ENCODE measurements around the gene ST8SIA2. TPM values are rescaled to one million over a fixed set of nuclear protein-coding genes. Genes with fewer than 3 reads are reported as not detected.

Gene ST8SIA2
- total and polyA plus RNA-seq, 4 donors = not detected

DNA sequence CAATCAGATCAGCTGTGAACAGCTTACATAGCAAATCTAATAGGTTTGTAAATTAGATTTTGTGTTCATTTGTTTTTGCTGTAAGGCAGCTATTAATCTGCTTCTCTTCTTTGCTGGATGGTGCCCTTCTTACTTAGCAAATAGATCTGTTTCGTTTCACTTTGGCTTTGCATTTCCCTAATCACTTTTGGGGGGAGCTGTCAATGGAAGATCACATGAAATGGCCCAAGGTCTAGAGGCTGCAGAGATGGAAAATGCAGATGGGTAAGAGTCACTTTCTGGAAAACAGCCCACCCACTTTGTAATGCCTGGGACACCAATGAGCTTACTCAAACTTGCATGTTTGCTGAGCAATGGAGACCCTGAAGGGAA lies 36.4 kb downstream of the ST8SIA2 start:
- H3K9ac ChIP-seq (ENCODE audit: low read depth in 1 of 2, low read length in 2 of 2) = no peak overlapping the region
- H3K4me1 ChIP-seq (ENCODE audit: control insufficient read depth in 4 of 4, insufficient read depth in 4 of 4, low read length in 3 of 4) = no peaks in the 10 kb centered on the region
- no peak overlapping the region for H3K27ac ChIP-seq (ENCODE audit: low read depth in 1 of 2, low read length in 2 of 2)
- no peak overlapping the region for H3K4me3 ChIP-seq (ENCODE audit: low read depth in 1 of 3, low read length in 3 of 3)
- H3K27me3 ChIP-seq (ENCODE audit: control insufficient read depth in 4 of 4, insufficient read depth in 4 of 4, low read length in 3 of 4) = peaks cover 0 to 9% (median 2%) of the 10 kb centered on the region in 4 donors
- 67% methylated on average over 1 of the region's 1 CpG for WGBS
- no peaks in the 10 kb centered on the region for H3K9me3 ChIP-seq (ENCODE audit: control insufficient read depth in 4 of 4, low read length in 3 of 4)
- TF ChIP-seq GABPA (IDR thresholded peaks at IDR 0.05 in 1 of 2, conservative IDR thresholded peaks at IDR 0.05 in 1 of 2) = no peak
- TF ChIP-seq HNF4A (conservative IDR thresholded peaks at IDR 0.05) = no peak
- no peak for TF ChIP-seq SP1 (IDR thresholded peaks at IDR 0.05)
- no peak for TF ChIP-seq FOXA1 (IDR thresholded peaks at IDR 0.05)
- TF ChIP-seq FOXA2 (IDR thresholded peaks at IDR 0.05) = no peak
- TF ChIP-seq, protein P1, sequence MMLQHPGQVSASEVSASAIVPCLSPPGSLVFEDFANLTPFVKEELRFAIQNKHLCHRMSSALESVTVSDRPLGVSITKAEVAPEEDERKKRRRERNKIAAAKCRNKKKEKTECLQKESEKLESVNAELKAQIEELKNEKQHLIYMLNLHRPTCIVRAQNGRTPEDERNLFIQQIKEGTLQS (IDR thresholded peaks at IDR 0.05) = no peak
- TF ChIP-seq YY1 (IDR thresholded peaks at IDR 0.05) = no peak
- no peak for TF ChIP-seq EGR1 (IDR thresholded peaks at IDR 0.05; ENCODE audit: low read depth in 2 of 2)
- no peak for TF ChIP-seq HNF4G (IDR thresholded peaks at IDR 0.05)
- TF ChIP-seq, protein P2, sequence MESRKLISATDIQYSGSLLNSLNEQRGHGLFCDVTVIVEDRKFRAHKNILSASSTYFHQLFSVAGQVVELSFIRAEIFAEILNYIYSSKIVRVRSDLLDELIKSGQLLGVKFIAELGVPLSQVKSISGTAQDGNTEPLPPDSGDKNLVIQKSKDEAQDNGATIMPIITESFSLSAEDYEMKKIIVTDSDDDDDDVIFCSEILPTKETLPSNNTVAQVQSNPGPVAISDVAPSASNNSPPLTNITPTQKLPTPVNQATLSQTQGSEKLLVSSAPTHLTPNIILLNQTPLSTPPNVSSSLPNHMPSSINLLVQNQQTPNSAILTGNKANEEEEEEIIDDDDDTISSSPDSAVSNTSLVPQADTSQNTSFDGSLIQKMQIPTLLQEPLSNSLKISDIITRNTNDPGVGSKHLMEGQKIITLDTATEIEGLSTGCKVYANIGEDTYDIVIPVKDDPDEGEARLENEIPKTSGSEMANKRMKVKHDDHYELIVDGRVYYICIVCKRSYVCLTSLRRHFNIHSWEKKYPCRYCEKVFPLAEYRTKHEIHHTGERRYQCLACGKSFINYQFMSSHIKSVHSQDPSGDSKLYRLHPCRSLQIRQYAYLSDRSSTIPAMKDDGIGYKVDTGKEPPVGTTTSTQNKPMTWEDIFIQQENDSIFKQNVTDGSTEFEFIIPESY (IDR thresholded peaks at IDR 0.05) = no peak
- TF ChIP-seq JUND (IDR thresholded peaks at IDR 0.05) = no peak
- TF ChIP-seq RAD21 (IDR thresholded peaks at IDR 0.05) = no peak
- TF ChIP-seq, protein P3, sequence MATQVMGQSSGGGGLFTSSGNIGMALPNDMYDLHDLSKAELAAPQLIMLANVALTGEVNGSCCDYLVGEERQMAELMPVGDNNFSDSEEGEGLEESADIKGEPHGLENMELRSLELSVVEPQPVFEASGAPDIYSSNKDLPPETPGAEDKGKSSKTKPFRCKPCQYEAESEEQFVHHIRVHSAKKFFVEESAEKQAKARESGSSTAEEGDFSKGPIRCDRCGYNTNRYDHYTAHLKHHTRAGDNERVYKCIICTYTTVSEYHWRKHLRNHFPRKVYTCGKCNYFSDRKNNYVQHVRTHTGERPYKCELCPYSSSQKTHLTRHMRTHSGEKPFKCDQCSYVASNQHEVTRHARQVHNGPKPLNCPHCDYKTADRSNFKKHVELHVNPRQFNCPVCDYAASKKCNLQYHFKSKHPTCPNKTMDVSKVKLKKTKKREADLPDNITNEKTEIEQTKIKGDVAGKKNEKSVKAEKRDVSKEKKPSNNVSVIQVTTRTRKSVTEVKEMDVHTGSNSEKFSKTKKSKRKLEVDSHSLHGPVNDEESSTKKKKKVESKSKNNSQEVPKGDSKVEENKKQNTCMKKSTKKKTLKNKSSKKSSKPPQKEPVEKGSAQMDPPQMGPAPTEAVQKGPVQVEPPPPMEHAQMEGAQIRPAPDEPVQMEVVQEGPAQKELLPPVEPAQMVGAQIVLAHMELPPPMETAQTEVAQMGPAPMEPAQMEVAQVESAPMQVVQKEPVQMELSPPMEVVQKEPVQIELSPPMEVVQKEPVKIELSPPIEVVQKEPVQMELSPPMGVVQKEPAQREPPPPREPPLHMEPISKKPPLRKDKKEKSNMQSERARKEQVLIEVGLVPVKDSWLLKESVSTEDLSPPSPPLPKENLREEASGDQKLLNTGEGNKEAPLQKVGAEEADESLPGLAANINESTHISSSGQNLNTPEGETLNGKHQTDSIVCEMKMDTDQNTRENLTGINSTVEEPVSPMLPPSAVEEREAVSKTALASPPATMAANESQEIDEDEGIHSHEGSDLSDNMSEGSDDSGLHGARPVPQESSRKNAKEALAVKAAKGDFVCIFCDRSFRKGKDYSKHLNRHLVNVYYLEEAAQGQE (IDR thresholded peaks at IDR 0.05) = no peak
- no peaks in the 10 kb centered on the region for H3K36me3 ChIP-seq (ENCODE audit: control insufficient read depth in 4 of 4, insufficient read depth in 3 of 4, low read depth in 1 of 4, low read length in 3 of 4)
- no peak for DNase-seq (ENCODE audit: low spot score)

DNA sequence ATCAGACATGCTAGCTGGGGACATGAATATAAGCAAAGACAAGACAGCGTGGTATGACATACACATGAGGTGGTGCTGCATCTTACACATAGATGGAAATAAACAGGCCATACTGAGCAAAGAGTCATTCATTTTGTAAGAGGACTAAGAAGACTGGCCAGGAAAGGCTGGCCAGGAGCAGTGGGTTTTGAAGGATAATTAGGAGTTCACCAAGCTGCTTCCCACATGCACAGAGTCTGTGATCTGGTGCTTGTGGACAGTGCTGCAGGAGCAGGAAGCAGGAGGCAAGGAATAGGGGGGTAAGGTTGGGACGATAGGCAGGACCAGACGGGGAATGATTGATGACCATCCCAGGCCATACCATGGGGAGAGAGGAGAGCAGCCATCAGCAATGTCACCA lies 41.5 kb downstream of the ST8SIA2 start:
- 75% methylated on average over 3 of the region's 3 CpGs for WGBS
- H3K27ac ChIP-seq (ENCODE audit: low read depth in 1 of 2, low read length in 2 of 2) = no peak overlapping the region
- no peaks in the 10 kb centered on the region for H3K36me3 ChIP-seq (ENCODE audit: control insufficient read depth in 4 of 4, insufficient read depth in 3 of 4, low read depth in 1 of 4, low read length in 3 of 4)
- no peak for DNase-seq (ENCODE audit: low spot score)
- H3K9ac ChIP-seq (ENCODE audit: low read depth in 1 of 2, low read length in 2 of 2) = no peak overlapping the region
- H3K27me3 ChIP-seq (ENCODE audit: control insufficient read depth in 4 of 4, insufficient read depth in 4 of 4, low read length in 3 of 4) = peaks cover 0 to 15% (median 2%) of the 10 kb centered on the region in 4 donors
- TF ChIP-seq, protein P4, sequence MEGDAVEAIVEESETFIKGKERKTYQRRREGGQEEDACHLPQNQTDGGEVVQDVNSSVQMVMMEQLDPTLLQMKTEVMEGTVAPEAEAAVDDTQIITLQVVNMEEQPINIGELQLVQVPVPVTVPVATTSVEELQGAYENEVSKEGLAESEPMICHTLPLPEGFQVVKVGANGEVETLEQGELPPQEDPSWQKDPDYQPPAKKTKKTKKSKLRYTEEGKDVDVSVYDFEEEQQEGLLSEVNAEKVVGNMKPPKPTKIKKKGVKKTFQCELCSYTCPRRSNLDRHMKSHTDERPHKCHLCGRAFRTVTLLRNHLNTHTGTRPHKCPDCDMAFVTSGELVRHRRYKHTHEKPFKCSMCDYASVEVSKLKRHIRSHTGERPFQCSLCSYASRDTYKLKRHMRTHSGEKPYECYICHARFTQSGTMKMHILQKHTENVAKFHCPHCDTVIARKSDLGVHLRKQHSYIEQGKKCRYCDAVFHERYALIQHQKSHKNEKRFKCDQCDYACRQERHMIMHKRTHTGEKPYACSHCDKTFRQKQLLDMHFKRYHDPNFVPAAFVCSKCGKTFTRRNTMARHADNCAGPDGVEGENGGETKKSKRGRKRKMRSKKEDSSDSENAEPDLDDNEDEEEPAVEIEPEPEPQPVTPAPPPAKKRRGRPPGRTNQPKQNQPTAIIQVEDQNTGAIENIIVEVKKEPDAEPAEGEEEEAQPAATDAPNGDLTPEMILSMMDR (IDR thresholded peaks at IDR 0.05; ENCODE audit: low read depth, low read length, missing input control) = no peak
- no peak for TF ChIP-seq HNF4G (IDR thresholded peaks at IDR 0.05)
- TF ChIP-seq SP1 (IDR thresholded peaks at IDR 0.05) = no peak
- TF ChIP-seq NR2F2 (IDR thresholded peaks at IDR 0.05) = no peak
- TF ChIP-seq RAD21 (IDR thresholded peaks at IDR 0.05) = no peak
- TF ChIP-seq JUND (IDR thresholded peaks at IDR 0.05) = no peak
- TF ChIP-seq FOXA2 (IDR thresholded peaks at IDR 0.05) = no peak
- no peak for TF ChIP-seq HNF4A (conservative IDR thresholded peaks at IDR 0.05)
- TF ChIP-seq YY1 (IDR thresholded peaks at IDR 0.05) = no peak
- TF ChIP-seq FOXA1 (IDR thresholded peaks at IDR 0.05) = no peak
- TF ChIP-seq GABPA (IDR thresholded peaks at IDR 0.05 in 1 of 2, conservative IDR thresholded peaks at IDR 0.05 in 1 of 2) = no peak
- no peak for TF ChIP-seq RXRA (IDR thresholded peaks at IDR 0.05)
- TF ChIP-seq, protein P5, sequence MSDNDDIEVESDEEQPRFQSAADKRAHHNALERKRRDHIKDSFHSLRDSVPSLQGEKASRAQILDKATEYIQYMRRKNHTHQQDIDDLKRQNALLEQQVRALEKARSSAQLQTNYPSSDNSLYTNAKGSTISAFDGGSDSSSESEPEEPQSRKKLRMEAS (IDR thresholded peaks at IDR 0.05) = no peak
- TF ChIP-seq, protein P2 (IDR thresholded peaks at IDR 0.05) = no peak
- TF ChIP-seq, protein P1 (IDR thresholded peaks at IDR 0.05) = no peak
- TF ChIP-seq EGR1 (IDR thresholded peaks at IDR 0.05; ENCODE audit: low read depth in 2 of 2) = no peak
- TF ChIP-seq, protein P3 (IDR thresholded peaks at IDR 0.05) = no peak
- H3K9me3 ChIP-seq (ENCODE audit: control insufficient read depth in 4 of 4, low read length in 3 of 4) = no peaks in the 10 kb centered on the region
- no peaks in the 10 kb centered on the region for H3K4me1 ChIP-seq (ENCODE audit: control insufficient read depth in 4 of 4, insufficient read depth in 4 of 4, low read length in 3 of 4)
- H3K4me3 ChIP-seq (ENCODE audit: low read depth in 1 of 3, low read length in 3 of 3) = no peak overlapping the region
